ENCODE results near the gene PRAMEF13. TPM values are rescaled to one million over a fixed set of nuclear protein-coding genes. Genes with fewer than 3 reads are reported as not detected.
"Not testable (repeated sequence)": the region's sequence is repeated elsewhere in the genome, so short reads cannot be mapped to it uniquely, and the experiment has no call there.

The PRAMEF13 gene, protein sequence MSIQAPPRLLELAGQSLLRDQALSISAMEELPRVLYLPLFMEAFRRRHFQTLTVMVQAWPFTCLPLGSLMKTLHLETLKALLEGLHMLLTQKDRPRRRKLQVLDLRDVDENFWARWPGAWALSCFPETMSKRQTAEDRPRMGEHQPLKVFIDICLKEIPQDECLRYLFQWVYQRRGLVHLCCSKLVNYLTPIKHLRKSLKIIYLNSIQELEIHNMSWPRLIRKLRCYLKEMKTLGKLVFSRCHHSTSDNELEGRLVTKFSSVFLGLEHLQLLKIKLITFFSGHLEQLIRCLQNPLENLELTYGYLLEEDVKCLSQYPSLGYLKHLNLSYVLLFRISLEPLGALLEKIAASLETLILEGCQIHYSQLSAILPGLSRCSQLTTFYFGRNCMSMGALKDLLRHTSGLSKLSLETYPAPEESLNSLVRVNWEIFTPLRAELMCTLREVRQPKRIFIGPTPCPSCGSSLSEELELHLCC
- total RNA-seq = not detected
- long read RNA-seq = 0 reads

DNA sequence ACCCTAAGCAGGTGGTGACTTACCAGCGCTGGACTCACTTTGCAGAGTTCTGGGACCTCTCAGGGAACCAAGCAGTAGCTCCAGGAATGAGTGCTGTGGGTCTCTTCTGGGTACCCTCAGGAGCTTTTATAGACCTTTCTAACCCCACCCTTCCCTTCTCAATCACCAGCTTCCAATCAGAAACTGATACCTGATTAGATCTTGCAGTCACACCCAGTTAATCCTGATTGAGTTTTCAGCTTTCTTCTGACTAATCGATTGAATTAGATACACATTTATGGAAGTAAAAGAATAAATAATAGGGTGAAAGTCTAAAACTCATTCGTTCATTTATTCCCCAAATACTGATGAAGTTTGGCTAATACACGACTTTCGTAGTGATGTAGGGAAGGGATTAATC, at the start of gene PRAMEF13:
Gene PRAMEF13, minus strand, starts transcription at position 101 of the 400 bp plus-strand sequence. CDS start 1,820 bp downstream, outside the sequence.
- intact Hi-C loops (cut with micrococcal nuclease); ATAC-seq; DNase-seq: not testable (repeated sequence)

DNA sequence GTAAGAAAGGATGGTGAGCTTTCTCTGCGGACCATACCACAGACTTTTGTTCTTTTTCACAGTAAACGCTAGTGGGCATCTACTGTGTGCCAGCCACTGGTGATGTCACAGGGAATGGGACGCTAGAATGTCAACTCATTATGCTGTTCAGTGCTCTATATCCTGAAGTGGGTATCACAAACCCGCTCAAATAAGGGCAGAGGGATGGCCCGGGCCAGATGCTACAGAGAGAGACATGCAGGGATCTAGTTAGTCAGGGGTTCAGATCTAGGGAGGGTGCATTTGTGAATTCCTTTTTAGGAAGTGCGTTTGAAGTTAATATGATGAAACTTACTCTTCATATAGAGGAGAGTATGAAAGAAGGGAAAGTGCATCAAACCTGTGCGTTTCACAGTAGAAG, 45.9 kb upstream of the PRAMEF13 start:
- intact Hi-C loops (cut with micrococcal nuclease); DNase-seq: not testable (repeated sequence)

DNA sequence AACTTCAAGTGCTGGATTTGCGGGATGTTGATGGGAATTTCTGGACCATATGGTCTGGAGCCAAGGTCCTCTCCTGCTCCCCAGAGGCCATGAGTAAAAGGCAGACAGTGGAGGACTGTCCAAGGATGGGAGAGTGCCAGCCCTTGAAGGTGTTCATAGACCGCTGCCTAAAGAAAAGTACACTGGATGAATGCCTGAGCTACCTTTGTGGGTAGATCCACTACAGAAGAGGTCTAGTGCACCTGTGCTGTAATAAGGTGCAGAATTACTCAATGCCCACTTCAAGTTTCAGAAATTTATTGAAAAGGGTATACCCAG, 45.3 kb upstream of the PRAMEF13 start:
- DNase-seq; ATAC-seq; intact Hi-C loops (cut with micrococcal nuclease): not testable (repeated sequence)

More for the DNA sequence above, 45.9 kb upstream of the PRAMEF13 start:
- not testable (repeated sequence) for ATAC-seq

DNA sequence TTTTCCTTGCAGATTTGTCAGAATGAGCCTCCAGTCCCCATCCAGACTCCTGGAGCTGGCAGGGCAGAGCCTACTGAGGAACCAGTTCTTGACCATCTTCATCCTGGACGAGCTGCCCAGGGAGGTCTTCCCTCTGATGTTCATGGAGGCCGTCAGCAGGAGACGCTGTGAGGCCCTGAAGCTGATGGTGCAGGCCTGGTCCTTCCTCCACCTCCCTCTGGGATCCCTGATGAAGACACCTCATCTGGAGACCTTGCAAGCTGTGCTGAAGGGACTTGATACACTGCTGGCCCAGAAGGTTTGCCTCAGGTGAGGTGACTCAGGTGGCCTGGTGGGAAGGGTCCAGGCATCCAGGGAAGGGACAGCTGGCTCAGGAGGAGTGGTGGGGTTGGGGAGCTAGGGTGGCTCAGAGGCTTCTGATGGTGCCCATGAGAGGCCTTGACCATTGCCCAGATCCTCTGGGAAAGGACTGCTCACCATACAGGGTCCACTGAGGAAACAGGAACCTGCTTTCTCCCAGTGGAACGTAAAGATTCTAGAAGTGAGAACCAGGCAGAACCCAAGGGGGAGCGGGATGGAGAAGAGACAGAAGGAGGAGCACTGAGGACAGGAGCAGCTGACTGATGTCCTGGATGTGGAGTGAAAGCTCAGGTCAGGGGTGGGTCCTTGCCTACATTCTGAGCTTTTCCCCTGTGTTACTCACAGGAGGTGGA, 44.8 kb upstream of the PRAMEF13 start:
- intact Hi-C loops (cut with micrococcal nuclease); ATAC-seq; DNase-seq: not testable (repeated sequence)

DNA sequence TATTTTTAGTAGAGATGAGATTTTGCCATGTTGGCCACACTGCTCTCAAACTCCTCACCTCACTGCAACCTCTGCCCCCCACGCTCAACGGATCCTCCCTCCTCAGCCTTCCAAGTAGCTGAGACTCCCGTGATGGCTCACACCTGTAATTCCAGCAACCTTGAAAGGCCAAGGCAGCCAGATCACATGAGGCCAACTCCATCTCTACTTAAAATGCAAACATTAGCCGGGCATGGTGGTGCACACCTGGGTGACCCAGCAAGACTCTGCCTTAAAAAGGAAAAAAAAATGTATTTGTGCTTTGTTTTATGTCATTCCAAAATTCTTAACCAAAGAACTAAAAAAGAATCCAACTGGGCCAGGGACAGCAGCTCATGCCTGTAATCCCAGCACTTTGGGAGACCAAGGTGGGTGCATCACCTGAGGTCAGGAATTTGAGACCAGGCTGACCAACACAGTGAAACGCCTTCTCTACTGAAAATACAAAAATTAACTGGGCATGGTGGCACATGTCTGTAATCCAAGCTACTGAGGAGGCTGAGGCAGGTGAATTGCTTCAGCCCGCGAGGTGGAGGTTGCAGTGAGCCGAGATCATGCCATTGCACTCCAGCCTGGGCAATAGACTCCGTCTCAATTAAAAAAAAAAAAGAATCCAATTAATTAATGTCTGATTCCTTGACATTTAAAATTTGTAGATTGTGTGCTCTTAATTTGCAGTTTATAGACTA, 42.5 kb upstream of the PRAMEF13 start:
- ATAC-seq; intact Hi-C loops (cut with micrococcal nuclease): not testable (repeated sequence)

DNA sequence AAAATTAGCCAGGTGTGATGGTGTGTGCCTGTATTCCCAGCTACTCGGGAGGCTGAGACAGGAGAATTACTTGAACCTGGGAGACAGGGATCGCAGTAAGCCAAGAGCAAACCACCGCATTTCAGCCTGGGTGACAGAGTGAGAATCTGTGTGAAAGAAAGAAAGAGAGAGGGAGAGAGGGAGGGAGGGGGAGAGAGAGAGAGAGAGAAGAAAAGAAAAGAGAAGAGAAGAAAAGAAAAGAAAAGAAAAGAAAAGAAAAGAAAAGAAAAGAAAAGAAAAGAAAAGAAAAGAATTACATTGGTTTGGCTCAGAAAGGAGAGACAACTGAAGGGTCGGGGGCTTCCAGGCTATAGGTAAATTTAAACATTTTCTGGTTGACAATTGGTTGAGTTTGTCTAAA, 38.4 kb upstream of the PRAMEF13 start:
- intact Hi-C loops (cut with micrococcal nuclease); DNase-seq; ATAC-seq: not testable (repeated sequence)

More for the DNA sequence above, 42.5 kb upstream of the PRAMEF13 start:
- not testable (repeated sequence) for DNase-seq

DNA sequence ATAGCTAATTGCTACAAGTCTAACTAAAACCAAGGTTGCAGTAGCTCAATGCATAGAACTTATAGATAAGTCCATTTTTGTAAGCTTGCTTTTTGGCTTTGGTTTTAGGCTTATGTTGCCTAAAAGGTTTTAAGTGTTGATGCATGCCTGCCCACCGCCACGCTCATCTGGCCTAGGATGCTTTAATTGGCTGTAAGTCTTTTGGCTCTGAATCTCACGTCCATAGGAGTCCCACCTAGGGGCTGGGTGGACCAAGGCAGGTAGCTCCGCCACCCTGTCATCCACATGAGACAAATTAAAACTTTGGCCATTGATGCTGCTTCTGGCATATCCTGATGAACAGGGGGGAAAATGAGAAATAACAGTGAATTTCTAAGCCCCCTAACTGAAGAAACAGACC, 36.4 kb upstream of the PRAMEF13 start:
- ATAC-seq; intact Hi-C loops (cut with micrococcal nuclease); DNase-seq: not testable (repeated sequence)

DNA sequence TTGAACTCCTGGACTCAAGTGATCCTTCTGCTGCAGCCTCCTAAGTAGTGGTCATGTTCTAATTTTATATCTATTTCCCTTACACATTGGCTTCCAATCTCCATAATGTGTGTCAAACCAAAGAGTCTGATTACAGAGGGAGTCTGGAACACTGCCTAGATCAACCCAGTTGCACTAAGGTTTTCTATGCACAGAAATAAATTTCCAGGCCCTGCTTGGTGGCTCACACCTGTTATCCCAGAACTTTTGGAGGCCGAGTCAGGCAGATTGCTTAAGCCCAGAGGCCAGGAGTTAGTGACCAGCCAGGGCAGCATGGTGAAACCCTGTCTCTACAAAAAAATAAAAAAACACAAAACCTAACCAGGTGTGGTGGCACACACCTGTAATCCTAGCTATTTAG, 32.8 kb upstream of the PRAMEF13 start:
- DNase-seq; intact Hi-C loops (cut with micrococcal nuclease); ATAC-seq: not testable (repeated sequence)

DNA sequence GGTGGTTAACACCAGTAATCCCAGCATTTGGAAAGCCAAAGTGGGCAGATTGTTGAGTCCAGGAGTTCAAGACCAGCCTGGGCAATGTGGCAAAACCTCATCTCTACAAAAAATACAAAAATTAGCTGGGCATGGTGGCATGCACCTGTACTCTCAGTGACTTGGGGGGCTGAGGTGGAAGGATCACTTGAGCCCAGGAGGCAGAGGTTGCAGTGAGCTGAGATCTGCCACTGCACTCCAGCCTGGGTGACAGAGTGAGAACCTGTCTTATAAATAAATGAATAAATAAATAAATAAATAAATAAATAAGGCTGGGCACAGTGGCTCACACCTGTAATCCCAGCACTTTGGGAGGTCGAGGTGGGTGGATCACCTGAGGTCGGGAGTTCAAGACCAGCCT, 30.8 kb upstream of the PRAMEF13 start:
- DNase-seq; intact Hi-C loops (cut with micrococcal nuclease); ATAC-seq: not testable (repeated sequence)

DNA sequence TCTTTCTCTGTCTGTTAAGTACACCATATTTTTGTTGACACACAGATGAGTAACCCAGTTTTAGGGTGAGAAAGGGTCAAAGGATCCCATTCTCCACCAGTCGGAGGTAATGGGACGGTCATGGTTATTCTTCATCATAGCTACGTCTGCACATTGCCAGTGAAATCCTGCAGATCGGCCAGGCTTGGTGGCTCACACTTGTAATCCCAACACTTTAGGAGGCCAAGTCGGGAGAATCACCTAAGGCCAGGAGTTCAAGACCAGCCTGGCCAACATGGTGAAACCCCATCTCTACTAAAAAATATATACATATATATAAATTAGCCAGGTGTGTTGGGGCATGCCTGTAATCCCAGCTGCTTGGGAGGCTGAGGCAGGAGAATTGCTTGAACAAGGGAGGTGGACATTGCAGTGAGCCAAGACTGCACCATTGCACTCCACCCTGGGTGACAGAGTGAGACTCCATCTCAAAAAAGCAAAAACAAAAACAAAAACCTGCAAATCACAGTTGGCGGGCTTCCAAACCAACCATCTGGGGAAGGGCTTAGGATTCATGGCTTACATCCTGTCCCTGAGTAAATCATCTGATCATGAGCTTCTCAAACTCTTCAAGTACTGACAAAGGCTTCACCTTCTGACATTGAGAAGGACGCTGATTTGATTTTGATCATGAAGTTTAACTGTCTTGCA, 30.0 kb upstream of the PRAMEF13 start:
- DNase-seq; intact Hi-C loops (cut with micrococcal nuclease); ATAC-seq: not testable (repeated sequence)

DNA sequence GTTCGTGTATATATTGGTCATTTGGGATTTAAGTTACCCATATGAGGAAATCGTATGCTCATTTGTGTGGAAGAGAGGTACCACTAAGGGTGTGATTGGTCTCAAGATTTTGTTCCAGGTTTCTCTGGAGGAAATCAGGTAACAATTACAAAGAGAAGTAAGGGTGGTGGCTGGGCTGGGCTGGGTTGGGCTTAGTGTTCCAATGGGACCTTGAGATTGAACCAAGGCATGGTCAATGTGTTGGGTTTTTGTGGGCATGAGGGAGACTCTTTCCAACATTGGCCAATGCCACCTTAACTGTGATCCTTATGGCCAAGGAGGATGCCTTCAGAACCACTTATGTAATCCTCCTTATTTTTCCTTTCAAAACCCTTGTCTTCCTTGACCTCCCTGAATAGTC, 29.4 kb upstream of the PRAMEF13 start:
- ATAC-seq; intact Hi-C loops (cut with micrococcal nuclease): not testable (repeated sequence)

DNA sequence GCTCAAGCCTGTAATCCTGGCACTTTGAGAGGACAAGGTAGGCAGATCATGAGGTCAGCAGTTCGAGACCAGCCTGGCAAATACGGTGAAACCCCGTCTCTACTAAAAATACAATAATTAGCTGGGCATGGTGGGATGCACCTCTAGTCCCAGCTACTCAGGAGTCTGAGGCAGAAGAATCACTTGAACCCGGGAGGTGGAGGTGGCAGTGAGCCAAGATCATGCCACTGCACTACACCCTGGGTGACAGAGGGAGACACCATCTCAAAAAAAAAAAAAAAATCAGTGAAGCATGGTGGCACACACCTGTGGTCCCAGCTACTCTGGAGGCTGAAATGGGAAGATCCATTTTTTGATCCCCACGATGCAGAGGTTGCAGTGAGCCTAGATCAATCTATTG, 28.9 kb upstream of the PRAMEF13 start:
- intact Hi-C loops (cut with micrococcal nuclease); ATAC-seq; DNase-seq: not testable (repeated sequence)

More for the DNA sequence above, 29.4 kb upstream of the PRAMEF13 start:
- DNase-seq = not testable (repeated sequence)

DNA sequence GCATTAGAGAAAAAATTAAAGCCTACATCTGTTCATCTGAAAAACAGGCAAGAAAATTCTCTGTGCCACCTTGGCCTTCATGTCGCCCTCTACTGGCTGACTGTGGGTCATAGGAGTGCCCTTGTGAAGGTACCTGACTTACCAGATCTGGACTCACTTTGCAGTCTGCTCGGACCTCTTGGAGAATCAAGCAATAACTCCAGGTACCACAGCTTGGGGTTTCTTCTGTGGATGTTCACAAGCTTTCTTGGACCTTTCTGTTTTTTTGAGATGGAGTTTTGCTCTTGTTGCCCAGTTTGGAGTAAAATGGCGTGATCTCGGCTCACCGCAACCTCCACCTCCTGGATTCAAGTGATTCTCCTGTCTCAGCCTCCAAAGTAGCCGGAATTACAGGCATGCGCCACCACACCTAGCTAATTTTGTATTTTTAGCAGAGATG, 27.2 kb upstream of the PRAMEF13 start:
- intact Hi-C loops (cut with micrococcal nuclease) = no loop called here
- DNase-seq (no peak), ATAC-seq (no peak)

DNA sequence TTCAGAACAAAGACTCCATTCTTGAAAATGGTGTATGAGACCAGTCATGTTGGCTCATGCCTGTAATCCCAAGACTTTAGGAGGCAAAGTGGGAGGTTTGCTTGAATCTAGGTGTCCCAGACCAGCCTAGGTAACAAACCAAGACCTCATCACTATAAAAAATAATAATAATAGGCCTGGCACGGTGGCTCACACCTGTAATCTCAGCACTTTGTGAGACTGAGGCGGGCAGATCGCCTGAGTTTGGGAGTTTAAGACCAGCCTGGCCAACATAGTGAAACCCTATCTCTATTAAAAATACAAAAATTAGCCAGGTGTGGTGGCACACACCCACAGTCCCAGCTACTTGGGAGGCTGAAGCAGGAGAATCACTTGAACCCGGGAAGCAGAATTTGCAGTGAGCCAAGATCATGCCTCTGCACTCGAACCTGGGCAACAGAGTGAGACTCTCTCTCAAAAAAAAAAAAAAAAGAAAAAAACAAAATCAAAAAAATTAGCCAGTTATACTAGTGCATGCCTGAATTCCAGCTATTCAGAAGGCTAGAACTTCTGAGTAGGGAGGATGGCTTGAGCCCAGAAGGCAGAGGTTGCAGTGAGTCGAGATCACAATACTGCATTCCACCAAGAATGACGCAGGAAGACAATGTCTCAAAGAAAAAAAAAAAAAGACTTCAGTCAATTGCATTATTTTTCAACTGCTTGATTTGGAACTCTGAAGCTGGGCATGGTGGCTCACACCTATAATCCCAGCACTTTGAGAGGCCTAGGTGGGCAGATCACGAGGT, 26.3 kb upstream of the PRAMEF13 start:
- DNase-seq; intact Hi-C loops (cut with micrococcal nuclease); ATAC-seq: not testable (repeated sequence)

DNA sequence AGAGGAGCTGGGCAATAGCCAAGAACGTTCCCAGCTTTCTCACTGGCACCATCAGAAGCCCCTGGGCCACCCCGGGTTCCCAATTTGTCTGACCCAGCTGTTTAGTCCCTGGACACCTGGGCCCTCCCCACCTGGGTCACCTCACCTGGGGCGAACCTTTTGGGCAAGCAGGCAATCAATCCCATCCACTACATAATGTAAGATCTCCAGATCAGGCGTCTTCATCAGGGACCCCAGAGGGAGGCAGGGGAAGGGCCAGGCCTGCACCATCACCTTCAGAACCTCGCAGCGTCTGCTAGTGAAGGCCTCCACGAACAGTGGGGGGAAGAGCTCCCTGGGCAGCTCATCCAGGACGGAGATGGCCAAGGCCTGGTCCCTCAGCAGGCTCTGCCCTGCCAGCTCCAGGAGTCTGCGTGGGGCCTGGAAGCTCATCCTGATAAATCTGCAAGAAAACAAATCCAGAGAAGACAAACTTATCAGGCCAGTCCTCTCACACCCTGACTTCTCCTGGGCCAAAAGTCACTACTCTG, 24.5 kb upstream of the PRAMEF13 start, which contains the start of gene PRAMEF18:
Gene PRAMEF18, minus strand, starts transcription at position 480 of the 530 bp plus-strand sequence. Its CDS starts 48 bp downstream, at position 432.
- DNase-seq; intact Hi-C loops (cut with micrococcal nuclease); ATAC-seq: not testable (repeated sequence)

DNA sequence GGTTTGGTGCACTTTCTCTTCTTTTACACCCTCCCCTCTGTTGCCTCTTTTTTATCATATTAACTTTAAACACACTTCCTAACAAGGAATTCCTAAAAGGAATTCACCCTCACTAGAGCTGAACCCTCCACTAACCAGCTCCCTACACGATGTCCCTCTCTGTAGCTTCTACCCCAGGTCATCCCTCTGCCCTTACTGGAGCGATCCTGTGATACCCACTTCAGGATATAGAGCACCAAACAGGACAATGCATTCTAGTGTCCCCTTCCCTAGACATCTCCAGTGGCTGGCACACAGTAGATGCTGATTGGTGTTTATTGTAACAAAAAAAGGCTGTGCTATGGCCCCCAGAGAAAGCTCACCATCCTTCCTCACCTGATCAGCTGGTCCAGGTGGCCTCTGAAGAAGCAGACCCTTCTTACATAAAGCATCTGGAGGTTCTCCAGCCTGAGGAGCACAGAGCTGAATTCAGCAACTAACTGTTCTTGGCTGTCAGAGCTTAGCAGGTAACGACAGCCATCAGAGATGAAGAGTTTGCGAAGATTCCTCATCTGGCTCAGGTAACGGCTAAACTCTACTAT, 23.4 kb upstream of the PRAMEF13 start:
- ATAC-seq = no peak
- intact Hi-C loops (cut with micrococcal nuclease) = no loop called here
- DNase-seq = no peak

DNA sequence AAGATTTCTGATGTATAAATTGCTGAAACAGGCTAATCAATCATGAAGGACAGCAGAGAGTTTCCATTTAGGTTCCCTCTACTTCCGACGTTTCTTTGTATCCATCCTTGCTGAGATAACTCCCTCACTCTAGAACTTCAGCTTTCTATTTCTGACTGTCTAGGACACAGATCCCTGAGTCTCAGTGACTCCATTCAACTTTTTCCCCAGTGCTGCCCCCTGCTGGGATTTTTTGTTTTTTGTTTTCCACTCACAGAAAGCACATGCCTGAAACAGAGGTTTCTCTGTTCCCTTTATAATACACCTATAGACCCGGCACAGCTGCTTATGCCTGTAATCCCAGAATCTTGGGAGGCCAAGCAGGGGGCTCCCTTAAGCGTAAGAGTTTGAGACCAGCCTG, 21.6 kb upstream of the PRAMEF13 start:
- intact Hi-C loops (cut with micrococcal nuclease); DNase-seq; ATAC-seq: not testable (repeated sequence)
